ENCODE results near the gene HSPA1B.
"Not testable (repeated sequence)": the region's sequence is repeated elsewhere in the genome, so short reads cannot be mapped to it uniquely, and the experiment has no call there.

HSPA1B gene

GRCh38 chr6:31831350-31832215, 4.0 kb downstream of the HSPA1B start:
- DNase-seq (ENCODE audit: low spot score): no peak
- in situ Hi-C loops (cut with MboI; ENCODE audit: low pct_unique_long_range_greater_than_20kb, low sequenced_read_pairs, unreplicated experiment): loop anchor here (5.0 kb wide), 1 partner anchor 149 kb away; the partner anchor contains the start of gene LY6G5C
- TF ChIP-seq CTCF (IDR thresholded peaks at IDR 0.05; ENCODE audit: extremely low read depth, insufficient read depth, missing control alignments): no peak

DNA sequence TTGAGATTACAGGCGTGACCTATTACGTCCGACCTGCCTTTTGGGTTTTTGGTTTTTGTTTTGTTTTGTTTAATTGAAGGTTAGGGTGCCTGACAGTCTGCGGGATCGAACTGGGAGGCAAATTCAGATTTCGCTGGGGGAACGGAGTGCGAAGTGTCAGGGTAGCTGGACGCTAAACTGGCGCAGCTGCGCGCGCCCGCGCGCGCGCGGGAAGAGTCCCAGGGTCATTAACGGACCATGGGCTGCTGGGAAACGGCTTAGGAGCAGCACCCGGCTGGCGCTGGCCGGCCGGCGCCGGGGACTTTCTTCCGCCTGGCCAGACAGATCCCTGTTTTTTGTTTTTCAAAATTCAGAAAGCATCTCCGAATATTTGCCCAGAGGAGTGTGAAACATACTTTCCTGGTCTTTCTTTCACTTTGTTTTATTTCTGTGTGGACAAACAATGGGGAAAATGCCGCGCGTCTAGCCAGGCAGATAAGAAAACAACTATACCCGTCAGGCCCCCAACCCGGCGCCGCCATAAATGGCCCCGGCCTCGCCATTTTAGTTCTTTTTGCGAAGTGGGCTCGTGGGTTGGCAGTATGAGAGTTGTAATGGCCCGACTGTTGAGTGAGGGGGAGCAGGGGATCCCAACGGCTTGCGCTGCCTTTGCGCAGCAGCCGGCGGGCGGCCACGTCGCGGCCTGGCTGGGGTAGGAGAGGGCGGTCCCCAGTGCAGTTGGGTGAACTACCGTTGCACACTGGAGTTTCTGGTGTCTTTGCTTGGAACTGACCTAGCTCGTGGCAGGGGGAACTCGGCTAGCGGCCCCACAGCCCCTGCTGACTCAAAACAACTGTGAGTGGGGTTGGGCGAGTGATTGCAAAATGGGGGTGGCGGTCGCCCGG, 7.1 kb downstream of the HSPA1B start:
- in situ Hi-C loops (cut with MboI; ENCODE audit: low pct_unique_long_range_greater_than_20kb, low sequenced_read_pairs, unreplicated experiment): loop anchor here (5.0 kb wide), 1 partner anchor 152 kb away; the partner anchor contains the start of gene LY6G5C
- no peak for TF ChIP-seq CTCF (IDR thresholded peaks at IDR 0.05; ENCODE audit: extremely low read depth, insufficient read depth, missing control alignments)
- peak; percentile 87 for DNase-seq (ENCODE audit: low spot score)

GRCh38 chr6:31836047-31836473, 8.5 kb downstream of the HSPA1B start:
- DNase-seq (ENCODE audit: low spot score): no peak
- in situ Hi-C loops (cut with MboI; ENCODE audit: low pct_unique_long_range_greater_than_20kb, low sequenced_read_pairs, unreplicated experiment): no loop called here
- TF ChIP-seq CTCF (IDR thresholded peaks at IDR 0.05; ENCODE audit: extremely low read depth, insufficient read depth, missing control alignments): no peak

GRCh38 chr6:31836474-31837368, 9.2 kb downstream of the HSPA1B start:
- in situ Hi-C loops (cut with MboI; ENCODE audit: low pct_unique_long_range_greater_than_20kb, low sequenced_read_pairs, unreplicated experiment): no loop called here
- DNase-seq (ENCODE audit: low spot score): no peak
- TF ChIP-seq CTCF (IDR thresholded peaks at IDR 0.05; ENCODE audit: extremely low read depth, insufficient read depth, missing control alignments): no peak

- DNase-seq (ENCODE audit: low spot score): no peak
- no peak for TF ChIP-seq CTCF (IDR thresholded peaks at IDR 0.05; ENCODE audit: extremely low read depth, insufficient read depth, missing control alignments)
- in situ Hi-C loops (cut with MboI; ENCODE audit: low pct_unique_long_range_greater_than_20kb, low sequenced_read_pairs, unreplicated experiment): no loop called here
Measured at GRCh38 chr6:31837369-31838113, 10.0 kb downstream of the HSPA1B start.

DNA sequence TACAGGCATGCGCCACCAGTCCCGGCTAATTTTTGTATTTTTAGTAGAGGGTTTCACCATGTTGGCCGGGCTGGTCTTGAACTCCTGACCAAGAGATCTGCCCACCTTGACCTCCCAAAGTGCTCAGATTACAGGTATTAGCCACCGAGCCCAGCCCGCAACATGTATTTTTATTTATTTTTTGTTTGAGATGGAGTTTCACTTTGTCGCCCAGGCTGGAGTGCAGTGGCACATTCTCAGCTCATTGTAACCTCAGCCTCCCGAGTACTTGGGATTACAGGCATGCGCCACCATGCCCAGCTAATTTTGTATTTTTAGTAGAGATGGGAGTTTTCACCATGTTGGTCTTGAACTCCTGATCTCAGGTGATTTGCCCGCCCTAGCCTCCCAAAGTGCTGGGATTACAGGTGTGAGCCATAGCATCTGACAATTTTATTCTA, 10.6 kb downstream of the HSPA1B start:
- DNase-seq (ENCODE audit: low spot score); in situ Hi-C loops (cut with MboI; ENCODE audit: low pct_unique_long_range_greater_than_20kb, low sequenced_read_pairs, unreplicated experiment): not testable (repeated sequence)
